ENCODE results near the gene ZFP69B. TPM values are rescaled to one million over a fixed set of nuclear protein-coding genes. Genes with fewer than 3 reads are reported as not detected.
A peak's percentile ranks its signal among the peaks of the same experiment; 100 is the strongest.

Gene ZFP69B
- total RNA-seq, 6 donors from 2014 or later = 0.76 to 1.7 (median 1.4) TPM; not detected in 2

DNA sequence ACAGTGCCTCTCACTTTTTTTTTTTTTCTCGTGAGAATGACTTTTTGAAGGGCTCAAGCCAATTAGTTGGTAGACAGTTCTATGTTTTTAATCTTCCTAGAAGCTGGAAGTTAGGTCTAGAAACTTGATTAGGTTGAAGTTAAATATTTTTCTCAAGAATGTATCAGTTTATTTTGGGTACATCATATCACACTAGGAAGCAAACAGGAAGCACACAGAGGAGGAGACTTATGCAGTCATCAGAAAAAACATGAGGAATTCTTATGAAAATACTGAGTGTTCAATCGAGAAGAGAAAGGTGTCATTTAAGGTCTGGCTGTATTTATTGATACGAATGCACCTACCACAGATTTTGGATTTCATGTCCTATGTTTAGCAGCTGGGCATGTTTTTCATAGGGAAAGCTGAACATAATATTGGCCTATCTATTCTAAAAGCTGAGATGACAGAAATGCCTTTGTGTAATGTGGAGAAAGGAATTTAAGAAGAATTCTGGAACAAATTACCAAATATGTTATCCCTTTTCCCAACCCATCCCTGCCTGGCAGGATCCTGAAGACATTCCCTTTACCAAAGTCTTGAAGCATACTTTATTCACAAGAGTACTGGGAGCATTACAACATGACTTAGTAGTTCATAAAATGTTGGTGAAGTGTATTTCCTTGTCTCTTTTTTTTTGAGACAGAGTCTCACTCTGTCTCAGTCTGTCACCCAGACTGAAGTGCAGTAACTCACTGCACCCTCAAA lies 17.5 kb upstream of the ZFP69B start:
- no peaks in the 10 kb centered on the region for H3K36me3 ChIP-seq
- TF ChIP-seq, protein P1, sequence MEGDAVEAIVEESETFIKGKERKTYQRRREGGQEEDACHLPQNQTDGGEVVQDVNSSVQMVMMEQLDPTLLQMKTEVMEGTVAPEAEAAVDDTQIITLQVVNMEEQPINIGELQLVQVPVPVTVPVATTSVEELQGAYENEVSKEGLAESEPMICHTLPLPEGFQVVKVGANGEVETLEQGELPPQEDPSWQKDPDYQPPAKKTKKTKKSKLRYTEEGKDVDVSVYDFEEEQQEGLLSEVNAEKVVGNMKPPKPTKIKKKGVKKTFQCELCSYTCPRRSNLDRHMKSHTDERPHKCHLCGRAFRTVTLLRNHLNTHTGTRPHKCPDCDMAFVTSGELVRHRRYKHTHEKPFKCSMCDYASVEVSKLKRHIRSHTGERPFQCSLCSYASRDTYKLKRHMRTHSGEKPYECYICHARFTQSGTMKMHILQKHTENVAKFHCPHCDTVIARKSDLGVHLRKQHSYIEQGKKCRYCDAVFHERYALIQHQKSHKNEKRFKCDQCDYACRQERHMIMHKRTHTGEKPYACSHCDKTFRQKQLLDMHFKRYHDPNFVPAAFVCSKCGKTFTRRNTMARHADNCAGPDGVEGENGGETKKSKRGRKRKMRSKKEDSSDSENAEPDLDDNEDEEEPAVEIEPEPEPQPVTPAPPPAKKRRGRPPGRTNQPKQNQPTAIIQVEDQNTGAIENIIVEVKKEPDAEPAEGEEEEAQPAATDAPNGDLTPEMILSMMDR (IDR thresholded peaks at IDR 0.05) = no peak
- TF ChIP-seq POLR2AphosphoS5 (IDR thresholded peaks at IDR 0.05) (no peak), POLR2A (IDR thresholded peaks at IDR 0.05) (no peak), EP300 (IDR thresholded peaks at IDR 0.05) (no peak)
- no peaks in the 10 kb centered on the region for H3K9me3 ChIP-seq
- 62 to 65% methylated on average over 3 of the region's 3 CpGs for WGBS, 2 donors
- no peak for ATAC-seq (ENCODE audit: low FRiP score in 2 of 2)
- H3K27me3 ChIP-seq = no peaks in the 10 kb centered on the region
- no peaks in the 10 kb centered on the region for H3K4me1 ChIP-seq
- H3K4me3 ChIP-seq = no peak overlapping the region
- H3K27ac ChIP-seq = no peak overlapping the region
- DNase-seq = no peak

DNA sequence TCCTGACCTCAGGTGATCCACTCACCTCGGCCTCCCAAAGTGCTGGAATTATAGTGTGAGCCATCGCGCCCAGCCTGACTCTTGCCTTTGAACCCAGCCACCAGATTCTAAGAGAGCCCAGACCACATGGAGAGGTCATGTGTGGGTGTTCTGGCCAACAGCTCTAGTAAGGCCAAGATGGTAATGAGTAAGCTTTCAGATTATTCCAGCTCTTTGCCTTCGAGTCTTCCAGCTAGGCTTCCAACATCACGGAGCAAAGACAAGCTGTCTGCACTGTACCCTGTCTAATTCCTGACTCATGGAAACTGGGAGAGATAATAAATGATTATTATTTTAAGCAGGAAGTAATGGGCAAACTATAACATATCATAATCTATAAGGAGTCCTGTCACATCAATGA lies 14.8 kb upstream of the ZFP69B start:
- Histone ChIP-seq H3K27me3 (no peaks in the 10 kb centered on the region), H3K4me1 (peaks cover 0 to 5% (median 0%) of the 10 kb centered on the region in 4 donors), H3K4me3 (no peak overlapping the region), H3K36me3 (no peaks in the 10 kb centered on the region), H3K9me3 (no peaks in the 10 kb centered on the region), H3K27ac (no peak overlapping the region)
- no peak for TF ChIP-seq POLR2AphosphoS5 (IDR thresholded peaks at IDR 0.05)
- TF ChIP-seq, protein P1 (IDR thresholded peaks at IDR 0.05) = no peak
- TF ChIP-seq EP300 (IDR thresholded peaks at IDR 0.05) = no peak
- no peak for TF ChIP-seq POLR2A (IDR thresholded peaks at IDR 0.05)
- no peak for DNase-seq
- ATAC-seq (ENCODE audit: low FRiP score in 2 of 2) = no peak
- 75 to 93% methylated on average over 5 of the region's 5 CpGs for WGBS, 2 donors

- DNase-seq (no peak), ATAC-seq (ENCODE audit: low FRiP score in 2 of 2) (no peak)
- Histone ChIP-seq H3K4me3 (no peak overlapping the region), H3K9me3 (no peaks in the 10 kb centered on the region), H3K27ac (no peak overlapping the region), H3K36me3 (no peaks in the 10 kb centered on the region), H3K27me3 (no peaks in the 10 kb centered on the region), H3K4me1 (peaks cover 0 to 5% (median 0%) of the 10 kb centered on the region in 4 donors)
- TF ChIP-seq, protein P1 (IDR thresholded peaks at IDR 0.05) = no peak
- TF ChIP-seq POLR2A (IDR thresholded peaks at IDR 0.05) = no peak
- TF ChIP-seq POLR2AphosphoS5 (IDR thresholded peaks at IDR 0.05) = no peak
- no peak for TF ChIP-seq EP300 (IDR thresholded peaks at IDR 0.05)
- 75 to 79% methylated on average over 4 of the region's 4 CpGs for WGBS, 2 donors
Measured at GRCh38 chr1:40435876-40436275, 14.4 kb upstream of the ZFP69B start.

DNA sequence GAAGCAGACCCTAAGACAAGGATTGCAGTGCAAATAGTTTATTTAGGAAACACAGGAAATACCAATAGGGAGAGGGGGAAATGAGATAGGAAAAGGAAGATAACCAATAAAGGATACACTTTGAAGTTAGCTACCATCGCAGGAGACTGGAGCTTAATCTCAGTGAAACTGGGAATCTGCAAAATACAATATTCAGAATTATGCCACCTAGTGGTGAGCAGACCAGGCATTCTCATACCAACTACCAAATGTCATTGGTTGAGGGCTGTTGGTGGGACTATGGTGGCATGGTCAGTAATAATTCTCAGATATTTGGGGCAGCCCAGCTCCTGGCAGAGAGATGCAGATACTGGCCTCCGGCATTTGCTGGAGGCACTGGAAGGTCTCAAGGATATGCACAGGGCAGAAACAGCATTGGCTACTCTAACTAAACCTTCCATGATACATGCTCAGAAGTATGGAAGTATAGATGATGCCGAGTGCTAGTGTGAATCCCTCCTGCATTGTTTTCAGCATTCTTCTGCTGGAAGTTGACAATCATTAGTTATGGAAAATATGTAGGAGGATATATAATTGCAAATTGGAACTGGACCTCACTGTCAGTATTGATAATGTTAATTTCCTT lies 11.8 kb upstream of the ZFP69B start:
- no peak for DNase-seq
- Histone ChIP-seq H3K4me3 (no peak overlapping the region), H3K36me3 (no peaks in the 10 kb centered on the region), H3K9me3 (no peaks in the 10 kb centered on the region), H3K27me3 (no peaks in the 10 kb centered on the region), H3K4me1 (peaks cover 0 to 5% (median 0%) of the 10 kb centered on the region in 4 donors), H3K27ac (no peak overlapping the region)
- 64 to 69% methylated on average over 3 of the region's 3 CpGs for WGBS, 2 donors
- peak in 1 of 2 donors; percentile 56 for ATAC-seq (ENCODE audit: low FRiP score in 2 of 2)
- TF ChIP-seq, protein P1 (IDR thresholded peaks at IDR 0.05) = peak; percentile 22 to 58 (median 49)
- TF ChIP-seq EP300 (IDR thresholded peaks at IDR 0.05) = no peak

Measured in upper lobe of left lung (tissue), 6 donors.